HepG2 (cell line): ENCODE results near the gene CBY1. TPM values are rescaled to one million over a fixed set of nuclear protein-coding genes. Genes with fewer than 3 reads are reported as not detected.

Experiments used
- CBX5 ChIP-seq: sonication (generic); formaldehyde crosslinking; IDR thresholded peaks from 2 replicates; pipeline ENCODE4 v1.4.0; 2020; ENCODE audit warnings: missing genetic modification reagents, borderline replicate concordance
- ELK4 ChIP-seq: sonication (generic); formaldehyde crosslinking; IDR thresholded peaks from 2 replicates; pipeline ENCODE4 v1.9.0; 2021; ENCODE audit warnings: missing genetic modification reagents, borderline replicate concordance
- ETV5 ChIP-seq: IDR thresholded peaks from 2 replicates; pipeline ENCODE4 v1.6.1; 2018; ENCODE audit warnings: missing biosample characterization, missing genetic modification reagents, inconsistent platforms, borderline replicate concordance
- GRHL1 ChIP-seq: sonication (generic); formaldehyde crosslinking; conservative IDR thresholded peaks from 2 replicates; pipeline ENCODE4 v1.8.0; 2022; ENCODE audit warnings: missing genetic modification reagents
- JDP2 ChIP-seq: sonication (generic); formaldehyde crosslinking; IDR thresholded peaks from 2 replicates; pipeline ENCODE4 v1.8.1; 2022; ENCODE audit warnings: missing genetic modification reagents, borderline replicate concordance
- KDM1A ChIP-seq: IDR thresholded peaks from 2 replicates; pipeline ENCODE4 v1.6.1; 2016; ENCODE audit warnings: missing compliant biosample characterization
- NFKBIZ ChIP-seq: IDR thresholded peaks from 2 replicates; pipeline ENCODE4 v1.6.1; 2018; ENCODE audit warnings: missing genetic modification reagents, missing compliant biosample characterization
- NR2F6 ChIP-seq, 2 experiments: IDR thresholded peaks; 2 replicates each; pipeline ENCODE4 v1.6.1; 2016; ENCODE audit warnings: antibody characterized with exemption in 1 of 2, mild to moderate bottlenecking in 1 of 2
- PHF21A ChIP-seq: sonication (generic); formaldehyde crosslinking; IDR thresholded peaks from 2 replicates; pipeline ENCODE4 v1.5.0; 2020; ENCODE audit warnings: mild to moderate bottlenecking, missing genetic modification reagents
- RAD21 ChIP-seq: fragments of 450-650 bp; formaldehyde crosslinking; IDR thresholded peaks from 2 replicates; pipeline ENCODE4 v1.5.0; 2020; ENCODE audit warnings: mild to moderate bottlenecking
- SCMH1 ChIP-seq: sonication (generic); formaldehyde crosslinking; IDR thresholded peaks from 2 replicates; pipeline ENCODE4 v1.9.0; 2021; ENCODE audit warnings: missing genetic modification reagents, mild to moderate bottlenecking, borderline replicate concordance
- SKIL ChIP-seq: sonication (generic); formaldehyde crosslinking; IDR thresholded peaks from 2 replicates; pipeline ENCODE4 v1.8.0; 2022; ENCODE audit warnings: missing genetic modification reagents, mild to moderate bottlenecking, moderate library complexity, borderline replicate concordance
- THAP9 ChIP-seq: sonication (generic); formaldehyde crosslinking; IDR thresholded peaks from 2 replicates; pipeline ENCODE4; 2020; ENCODE audit warnings: missing genetic modification reagents, mild to moderate bottlenecking, borderline replicate concordance
- ZFP36 ChIP-seq: fragments of 150-350 bp; IDR thresholded peaks from 2 replicates; pipeline ENCODE4 v1.6.1; 2018; ENCODE audit warnings: borderline replicate concordance, low read length, low read depth; ENCODE audit not compliant: partially characterized antibody
- ZFY ChIP-seq: sonication (generic); formaldehyde crosslinking; IDR thresholded peaks from 2 replicates; pipeline ENCODE4 v1.4.0; 2020; ENCODE audit warnings: missing genetic modification reagents
- ZMYM2 ChIP-seq: sonication (generic); formaldehyde crosslinking; IDR thresholded peaks from 2 replicates; pipeline ENCODE4 v1.8.0; 2022; ENCODE audit warnings: mild to moderate bottlenecking, missing genetic modification reagents
- ZMYM3 ChIP-seq: sonication (generic); formaldehyde crosslinking; IDR thresholded peaks from 2 replicates; pipeline ENCODE4 v1.5.1; 2020; ENCODE audit warnings: mild to moderate bottlenecking, missing genetic modification reagents
- ZNF274 ChIP-seq: sonication (generic); formaldehyde crosslinking; IDR thresholded peaks from 2 replicates; pipeline ENCODE4 v1.5.1; 2020; ENCODE audit warnings: mild to moderate bottlenecking, missing genetic modification reagents
- ZNF549 ChIP-seq: sonication (generic); formaldehyde crosslinking; IDR thresholded peaks from 2 replicates; pipeline ENCODE4 v1.5.0; 2020; ENCODE audit warnings: missing genetic modification reagents
- ZNF605 ChIP-seq: sonication (generic); formaldehyde crosslinking; IDR thresholded peaks from 2 replicates; pipeline ENCODE4 v1.8.0; 2022; ENCODE audit warnings: mild to moderate bottlenecking, missing genetic modification reagents
- ZNF746 ChIP-seq: sonication (generic); formaldehyde crosslinking; IDR thresholded peaks from 2 replicates; pipeline ENCODE4 v1.8.0; 2022; ENCODE audit warnings: mild to moderate bottlenecking, missing genetic modification reagents
- ZSCAN20 ChIP-seq: sonication (generic); formaldehyde crosslinking; IDR thresholded peaks from 2 replicates; pipeline ENCODE4 v1.4.0; 2020; ENCODE audit warnings: missing genetic modification reagents, mild to moderate bottlenecking, borderline replicate concordance
- polyA plus RNA-seq, 8 experiments: library from polyadenylated mRNA; depleted of rRNA in 3 of 8; stranded (reverse) in 7 of 8; unstranded in 1 of 8; fragments of >200 nt; fragmentation: Illumina TruSeq in 4 of 8; extraction: Trizol in 4 of 8; gene quantifications; 2 replicates each; pipeline versions ENCODE4 v1.2.1 to v1.2.3, GENCODE V29; 2011 to 2016; ENCODE audit warnings: low read depth in 4 of 8, missing spikeins in 1 of 8, mixed read lengths in 1 of 8; ENCODE audit not compliant: insufficient read depth in 1 of 8
- total RNA-seq, 5 experiments: library from RNA; depleted of rRNA; stranded (reverse); fragments of >200 nt; fragmentation: Illumina TruSeq; extraction: Trizol; gene quantifications; 2 replicates each; pipeline ENCODE4 v1.2.3, GENCODE V29; 2016; ENCODE audit warnings: low read depth in 1 of 5

Gene CBY1
- total and polyA plus RNA-seq, 2 of the 13 experiments (the other 11 are each of a cell fraction or from before 2014, with no cell fraction given) = 19.7 to 20.3 TPM

GRCh38 chr22:38681582-38682335 is 25.3 kb downstream of the CBY1 start, which contains the start of gene TOMM22 (continued):
- TF ChIP-seq ZFP36 = no peak
- TF ChIP-seq ZFY (CRISPR knock-in tag) = peak; percentile 93
- TF ChIP-seq ZNF605 (CRISPR knock-in tag) = peak; percentile 80
- no peak for TF ChIP-seq GRHL1 (CRISPR knock-in tag)
- TF ChIP-seq SCMH1 (CRISPR knock-in tag) = no peak
- TF ChIP-seq RAD21 (CRISPR knock-in tag) = peak; percentile 67
- TF ChIP-seq PHF21A (CRISPR knock-in tag) = peak; percentile 91
- no peak for TF ChIP-seq ZMYM2 (CRISPR knock-in tag)
- TF ChIP-seq SKIL (CRISPR knock-in tag) = 0 out of 2 replicates have a peak, but pooled peaks have one; percentile 14
- no peak for TF ChIP-seq ZMYM3 (CRISPR knock-in tag)
- TF ChIP-seq ZSCAN20 (CRISPR knock-in tag) = no peak
- TF ChIP-seq THAP9 (CRISPR knock-in tag) = peak; percentile 95
- TF ChIP-seq KDM1A (CRISPR knock-in tag) = 0 out of 2 replicates have a peak, but pooled peaks have one; percentile 29
- peak; percentile 77; the same call in 1 of the 2 replicates for TF ChIP-seq NFKBIZ (CRISPR knock-in tag)
- peak; percentile 92 for TF ChIP-seq ETV5 (CRISPR knock-in tag)
- no peak for TF ChIP-seq NR2F6 (IDR thresholded peaks at IDR 0.05)
- peak; percentile 70; the same call in 1 of the 2 replicates for TF ChIP-seq NR2F6 (CRISPR knock-in tag; IDR thresholded peaks at IDR 0.05)
- TF ChIP-seq ELK4 (CRISPR knock-in tag) = peak; percentile 89; the same call in 1 of the 2 replicates
- no peak; the same call in 1 of the 2 replicates for TF ChIP-seq ZNF746 (CRISPR knock-in tag)
- peak; percentile 90; the same call in 1 of the 2 replicates for TF ChIP-seq CBX5
- peak; percentile 86 for TF ChIP-seq ZNF274 (CRISPR knock-in tag)
- TF ChIP-seq ZNF549 = 0 out of 2 replicates have a peak, but pooled peaks have one; percentile 49
- TF ChIP-seq JDP2 (CRISPR knock-in tag) = no peak
